ENCODE data around the gene FYB1. TPM values are rescaled to one million over a fixed set of nuclear protein-coding genes. Genes with fewer than 3 reads are reported as not detected.

The FYB1 gene
- polyA plus RNA-seq, 12 donors: 1.6 to 10.5 (median 2.2) TPM; not detected in 1

GRCh38 chr5:39121315-39121714 lies 98.0 kb downstream of the FYB1 start:
- DNase-seq: no peak

GRCh38 chr5:39120052-39120420 lies 99.3 kb downstream of the FYB1 start:
- no peak for DNase-seq

GRCh38 chr5:39119404-39120051 lies 99.8 kb downstream of the FYB1 start:
- no peak for DNase-seq

GRCh38 chr5:39118638-39119037 lies 100.7 kb downstream of the FYB1 start:
- DNase-seq: no peak

- no peak for DNase-seq
These were observed 102.0 kb downstream of the FYB1 start for GRCh38 chr5:39117401-39117800.

GRCh38 chr5:39116344-39117170 lies 102.8 kb downstream of the FYB1 start:
- DNase-seq: no peak

- DNase-seq: no peak
These were observed 103.6 kb downstream of the FYB1 start for GRCh38 chr5:39115644-39116343.

- DNase-seq: no peak
These were observed 105.2 kb downstream of the FYB1 start for GRCh38 chr5:39114155-39114554.

GRCh38 chr5:39113354-39113953 lies 105.9 kb downstream of the FYB1 start:
- DNase-seq: no peak

GRCh38 chr5:39109606-39110005 lies 109.8 kb downstream of the FYB1 start:
- DNase-seq: no peak

GRCh38 chr5:39108987-39109386 lies 110.4 kb downstream of the FYB1 start:
- DNase-seq: no peak

GRCh38 chr5:39107350-39107749 lies 112.0 kb downstream of the FYB1 start:
- no peak for DNase-seq

GRCh38 chr5:39106322-39106721 lies 113.0 kb downstream of the FYB1 start:
- no peak for DNase-seq

- DNase-seq: no peak
These were observed 115.1 kb downstream of the FYB1 start for GRCh38 chr5:39104221-39104620.

- DNase-seq: no peak
These were observed 116.6 kb downstream of the FYB1 start for GRCh38 chr5:39102684-39103155.

GRCh38 chr5:39100851-39101396 lies 118.4 kb downstream of the FYB1 start:
- DNase-seq: no peak

- DNase-seq: no peak
These were observed 119.0 kb downstream of the FYB1 start for GRCh38 chr5:39100301-39100850.

- DNase-seq: no peak
These were observed 119.5 kb downstream of the FYB1 start for GRCh38 chr5:39099831-39100230.

GRCh38 chr5:39093352-39093751 lies 126.0 kb downstream of the FYB1 start:
- no peak for DNase-seq

GRCh38 chr5:39092581-39093351 lies 126.6 kb downstream of the FYB1 start:
- DNase-seq: no peak

Data from muscle of arm (tissue), 12 donors.